ENCODE measurements around the gene FGF19.

DNA sequence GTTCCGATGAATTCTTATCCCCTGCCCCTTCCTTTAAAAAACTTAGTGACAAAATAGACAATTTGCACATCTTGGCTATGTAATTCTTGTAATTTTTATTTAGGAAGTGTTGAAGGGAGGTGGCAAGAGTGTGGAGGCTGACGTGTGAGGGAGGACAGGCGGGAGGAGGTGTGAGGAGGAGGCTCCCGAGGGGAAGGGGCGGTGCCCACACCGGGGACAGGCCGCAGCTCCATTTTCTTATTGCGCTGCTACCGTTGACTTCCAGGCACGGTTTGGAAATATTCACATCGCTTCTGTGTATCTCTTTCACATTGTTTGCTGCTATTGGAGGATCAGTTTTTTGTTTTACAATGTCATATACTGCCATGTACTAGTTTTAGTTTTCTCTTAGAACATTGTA is 50.8 kb downstream of the FGF19 start:
- TF ChIP-seq EZH2 (IDR thresholded peaks at IDR 0.05; ENCODE audit: insufficient read depth, poor library complexity, severe bottlenecking) (no peak), EZH2phosphoT487 (IDR thresholded peaks at IDR 0.05; ENCODE audit: insufficient read depth, low read depth) (no peak)

All from GM23248 (cell line).